IgD-negative memory B cell (primary cell): ENCODE results near the gene SIPA1. TPM values are rescaled to one million over a fixed set of nuclear protein-coding genes. Genes with fewer than 3 reads are reported as not detected.

Experiments
- H3K27ac Mint-ChIP-seq, 3 donors: one replicate each; pipeline ENCODE4 v1.8.0; 2020 to 2022; ENCODE audit warnings: mild to moderate bottlenecking in 3 of 3, mixed read lengths in 3 of 3, moderate library complexity in 1 of 3
- H3K27me3 Mint-ChIP-seq: one replicate; pipeline ENCODE4 v1.8.0; 2021; ENCODE audit warnings: mixed read lengths
- H3K36me3 Mint-ChIP-seq: one replicate; pipeline ENCODE4 v1.8.0; 2020; ENCODE audit warnings: mild to moderate bottlenecking, mixed read lengths
- H3K4me1 Mint-ChIP-seq, 3 donors: one replicate each; pipeline ENCODE4 v1.8.0; 2020 to 2022; ENCODE audit warnings: mixed read lengths in 3 of 3, mild to moderate bottlenecking in 1 of 3
- H3K4me3 Mint-ChIP-seq, 4 donors: one replicate each; pipeline ENCODE4 v1.8.0; 2020 to 2022; ENCODE audit warnings: mild to moderate bottlenecking in 4 of 4, mixed read lengths in 4 of 4, moderate library complexity in 3 of 4
- H3K9me3 Mint-ChIP-seq, 3 donors: one replicate each; pipeline ENCODE4 v1.8.0; 2020 to 2021; ENCODE audit warnings: mixed read lengths in 3 of 3, mild to moderate bottlenecking in 1 of 3
- polyA plus RNA-seq: library from polyadenylated mRNA; unstranded; fragments of 300-500 nt; fragmentation: Illumina TruSeq; gene quantifications from one replicate; pipeline ENCODE4 v1.2.3, GENCODE V29; 2021

Gene SIPA1, protein sequence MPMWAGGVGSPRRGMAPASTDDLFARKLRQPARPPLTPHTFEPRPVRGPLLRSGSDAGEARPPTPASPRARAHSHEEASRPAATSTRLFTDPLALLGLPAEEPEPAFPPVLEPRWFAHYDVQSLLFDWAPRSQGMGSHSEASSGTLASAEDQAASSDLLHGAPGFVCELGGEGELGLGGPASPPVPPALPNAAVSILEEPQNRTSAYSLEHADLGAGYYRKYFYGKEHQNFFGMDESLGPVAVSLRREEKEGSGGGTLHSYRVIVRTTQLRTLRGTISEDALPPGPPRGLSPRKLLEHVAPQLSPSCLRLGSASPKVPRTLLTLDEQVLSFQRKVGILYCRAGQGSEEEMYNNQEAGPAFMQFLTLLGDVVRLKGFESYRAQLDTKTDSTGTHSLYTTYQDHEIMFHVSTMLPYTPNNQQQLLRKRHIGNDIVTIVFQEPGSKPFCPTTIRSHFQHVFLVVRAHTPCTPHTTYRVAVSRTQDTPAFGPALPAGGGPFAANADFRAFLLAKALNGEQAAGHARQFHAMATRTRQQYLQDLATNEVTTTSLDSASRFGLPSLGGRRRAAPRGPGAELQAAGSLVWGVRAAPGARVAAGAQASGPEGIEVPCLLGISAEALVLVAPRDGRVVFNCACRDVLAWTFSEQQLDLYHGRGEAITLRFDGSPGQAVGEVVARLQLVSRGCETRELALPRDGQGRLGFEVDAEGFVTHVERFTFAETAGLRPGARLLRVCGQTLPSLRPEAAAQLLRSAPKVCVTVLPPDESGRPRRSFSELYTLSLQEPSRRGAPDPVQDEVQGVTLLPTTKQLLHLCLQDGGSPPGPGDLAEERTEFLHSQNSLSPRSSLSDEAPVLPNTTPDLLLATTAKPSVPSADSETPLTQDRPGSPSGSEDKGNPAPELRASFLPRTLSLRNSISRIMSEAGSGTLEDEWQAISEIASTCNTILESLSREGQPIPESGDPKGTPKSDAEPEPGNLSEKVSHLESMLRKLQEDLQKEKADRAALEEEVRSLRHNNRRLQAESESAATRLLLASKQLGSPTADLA
- polyA plus RNA-seq: 253 TPM

DNA sequence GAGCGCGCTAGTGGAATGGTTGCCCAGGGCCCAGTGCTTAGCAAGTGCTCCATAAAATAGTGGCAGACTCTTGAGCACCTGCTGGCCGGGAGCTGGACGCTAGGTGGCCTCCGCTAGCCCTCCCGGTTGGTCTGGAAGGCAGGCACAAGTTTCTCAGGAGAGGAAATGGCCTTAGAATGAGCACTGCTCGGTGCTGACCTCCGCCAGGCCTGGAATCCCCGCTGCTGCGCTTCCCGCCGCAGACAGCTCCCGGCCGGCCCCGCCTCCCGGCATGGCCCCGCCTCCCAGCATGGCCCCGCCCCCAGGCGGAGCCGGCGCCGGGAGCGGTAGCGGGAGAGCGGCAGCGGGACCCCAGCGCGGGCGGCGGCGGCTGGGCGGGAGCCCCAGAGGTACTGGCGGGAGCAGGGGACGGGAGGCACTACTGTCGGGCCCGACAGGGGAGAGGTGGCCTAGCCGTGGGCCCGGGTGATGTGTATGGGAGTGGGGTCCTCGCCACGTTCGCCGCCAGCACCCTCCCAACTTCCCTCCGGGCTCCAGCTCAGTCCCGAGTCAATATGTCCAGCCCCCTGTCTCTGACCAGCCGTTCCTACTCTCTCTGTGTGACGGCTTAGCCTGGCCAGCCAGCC, at the start of gene SIPA1:
Gene SIPA1, plus strand, starts transcription at position 308 of the 626 bp plus-strand sequence. CDS start 2,821 bp downstream, outside the sequence.
- H3K4me1 Mint-ChIP-seq: peaks cover 8 to 19% (median 15%) of the 10 kb centered on the region in 3 donors
- peak within 1 kb of the TSS; percentile 97 to 99 (median 98) for H3K27ac Mint-ChIP-seq
- peak within 1 kb of the TSS; percentile 94 to 99 (median 96) for H3K4me3 Mint-ChIP-seq

DNA sequence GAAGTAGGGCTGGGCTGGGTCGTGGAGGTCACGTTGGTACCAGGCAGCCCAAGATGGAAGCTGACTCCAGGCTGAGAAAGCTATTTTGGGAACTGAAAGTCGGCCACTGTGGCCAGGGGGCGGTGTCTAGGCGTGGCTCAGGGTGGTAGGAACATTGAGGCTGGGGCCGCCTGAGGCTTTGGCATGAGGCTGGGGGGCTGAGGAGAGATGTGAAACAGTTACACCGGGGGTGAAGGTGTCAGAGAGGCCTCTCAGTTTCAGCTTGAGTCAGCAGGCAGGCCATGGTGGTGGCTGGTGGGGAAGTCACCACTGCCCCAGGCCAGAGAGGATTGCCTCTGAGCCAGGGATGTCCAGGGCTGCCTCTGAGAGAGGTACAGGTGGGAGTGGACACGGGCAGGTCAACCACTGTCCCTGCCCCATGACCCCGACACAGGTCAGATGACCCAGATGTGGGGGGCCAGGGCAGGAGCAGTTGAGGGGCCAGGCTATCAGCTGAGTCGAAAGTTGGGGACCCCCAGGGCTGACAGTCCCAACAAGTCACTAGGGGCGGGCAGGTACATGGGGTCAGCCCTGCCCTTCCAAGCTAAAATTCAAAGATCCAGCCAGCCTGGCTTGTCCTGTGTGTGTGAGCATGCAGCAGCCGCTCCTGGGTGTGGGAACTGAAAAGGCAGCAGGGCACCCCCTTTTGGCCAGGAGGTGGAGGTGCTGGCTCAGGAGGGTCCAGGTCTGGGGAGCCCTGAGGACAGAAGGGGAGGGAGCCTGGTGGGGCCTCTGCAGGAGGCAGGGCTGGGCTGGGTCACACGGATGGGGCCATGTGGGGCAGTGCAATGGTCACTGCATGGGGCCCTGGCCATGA, 49.5 kb upstream of the SIPA1 start:
- peak overlapping the region; percentile 91 to 97 (median 96) for H3K27ac Mint-ChIP-seq
- no peaks in the 10 kb centered on the region for H3K9me3 Mint-ChIP-seq
- peak overlapping the region; percentile 59 to 94 (median 78) for H3K4me3 Mint-ChIP-seq
- H3K27me3 Mint-ChIP-seq: no peaks in the 10 kb centered on the region
- peaks cover 22 to 26% (median 23%) of the 10 kb centered on the region in 3 donors for H3K4me1 Mint-ChIP-seq
- H3K36me3 Mint-ChIP-seq: no peaks in the 10 kb centered on the region

More for the DNA sequence above, at the start of gene SIPA1:
- Mint-ChIP-seq H3K36me3 (peaks cover 1% of the 10 kb centered on the region), H3K9me3 (no peaks in the 10 kb centered on the region), H3K27me3 (no peaks in the 10 kb centered on the region)

DNA sequence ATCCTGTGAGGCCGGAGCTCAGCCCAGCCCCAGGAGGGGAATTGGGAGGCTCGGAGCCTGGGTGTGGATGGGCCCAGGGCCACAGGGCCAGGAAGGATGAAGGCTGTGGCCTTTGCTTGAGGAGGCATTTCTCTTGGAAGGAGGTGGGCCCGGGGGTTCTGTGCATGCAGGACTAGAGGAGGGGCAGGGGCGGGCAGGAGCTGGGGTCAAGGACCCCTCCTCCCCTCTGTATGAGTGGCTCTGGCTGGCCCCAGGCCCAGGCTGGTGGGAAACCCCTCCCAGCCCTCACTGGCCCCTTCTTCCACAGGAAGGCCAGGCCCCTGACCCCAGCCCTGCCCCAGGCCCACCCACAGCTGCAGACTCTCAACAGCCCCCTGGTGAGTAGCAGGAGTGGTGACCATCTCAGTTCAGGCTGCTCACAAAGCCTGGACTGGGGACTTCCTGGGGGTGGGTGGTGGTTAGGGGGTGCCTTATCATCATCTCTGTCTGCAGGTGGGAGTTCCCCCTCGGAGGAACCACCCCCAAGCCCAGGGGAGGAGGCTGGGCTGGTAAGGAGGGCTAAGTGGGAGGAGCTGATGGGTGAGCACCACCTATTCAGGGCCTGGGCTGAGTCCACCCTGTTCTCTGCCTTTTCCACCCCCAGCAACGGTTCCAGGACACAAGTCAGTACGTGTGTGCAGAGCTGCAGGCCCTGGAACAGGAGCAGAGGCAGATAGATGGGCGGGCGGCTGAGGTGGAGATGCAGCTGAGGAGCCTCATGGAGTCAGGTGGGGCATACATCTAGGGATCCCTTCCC, 48.3 kb upstream of the SIPA1 start:
- Mint-ChIP-seq H3K9me3 (no peaks in the 10 kb centered on the region), H3K27me3 (no peaks in the 10 kb centered on the region), H3K4me1 (peaks cover 23 to 30% (median 23%) of the 10 kb centered on the region in 3 donors), H3K36me3 (no peaks in the 10 kb centered on the region), H3K4me3 (no peak overlapping the region), H3K27ac (peak overlapping the region; percentile 91 to 97 (median 96))

DNA sequence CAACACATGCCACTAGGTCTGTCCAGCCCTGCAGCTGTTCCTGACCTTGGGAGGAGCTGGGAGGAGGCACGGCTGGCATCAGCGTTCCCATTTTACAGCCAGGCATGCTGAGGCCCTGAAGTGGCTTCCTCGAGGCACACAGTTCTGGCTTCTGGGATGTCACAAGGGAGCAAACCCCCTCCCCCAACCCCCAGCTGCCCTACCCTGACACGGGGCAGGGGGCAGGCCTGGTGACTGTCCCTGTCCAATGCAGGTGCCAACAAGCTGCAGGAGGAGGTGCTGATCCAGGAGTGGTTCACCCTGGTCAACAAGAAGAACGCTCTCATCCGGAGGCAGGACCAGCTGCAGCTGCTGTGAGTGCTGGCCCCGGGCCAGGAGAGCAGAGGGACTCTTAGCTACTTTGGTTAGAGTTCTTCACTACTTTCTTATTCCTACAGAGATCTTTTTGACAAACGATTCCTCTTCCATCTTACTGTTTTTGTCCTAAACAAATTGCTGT, 47.6 kb upstream of the SIPA1 start:
- Mint-ChIP-seq H3K27ac (peak overlapping the region in 2 of 3 donors; percentile 67 to 86), H3K9me3 (no peaks in the 10 kb centered on the region), H3K4me3 (no peak overlapping the region), H3K36me3 (no peaks in the 10 kb centered on the region), H3K27me3 (no peaks in the 10 kb centered on the region), H3K4me1 (peaks cover 23 to 34% (median 26%) of the 10 kb centered on the region in 3 donors)

DNA sequence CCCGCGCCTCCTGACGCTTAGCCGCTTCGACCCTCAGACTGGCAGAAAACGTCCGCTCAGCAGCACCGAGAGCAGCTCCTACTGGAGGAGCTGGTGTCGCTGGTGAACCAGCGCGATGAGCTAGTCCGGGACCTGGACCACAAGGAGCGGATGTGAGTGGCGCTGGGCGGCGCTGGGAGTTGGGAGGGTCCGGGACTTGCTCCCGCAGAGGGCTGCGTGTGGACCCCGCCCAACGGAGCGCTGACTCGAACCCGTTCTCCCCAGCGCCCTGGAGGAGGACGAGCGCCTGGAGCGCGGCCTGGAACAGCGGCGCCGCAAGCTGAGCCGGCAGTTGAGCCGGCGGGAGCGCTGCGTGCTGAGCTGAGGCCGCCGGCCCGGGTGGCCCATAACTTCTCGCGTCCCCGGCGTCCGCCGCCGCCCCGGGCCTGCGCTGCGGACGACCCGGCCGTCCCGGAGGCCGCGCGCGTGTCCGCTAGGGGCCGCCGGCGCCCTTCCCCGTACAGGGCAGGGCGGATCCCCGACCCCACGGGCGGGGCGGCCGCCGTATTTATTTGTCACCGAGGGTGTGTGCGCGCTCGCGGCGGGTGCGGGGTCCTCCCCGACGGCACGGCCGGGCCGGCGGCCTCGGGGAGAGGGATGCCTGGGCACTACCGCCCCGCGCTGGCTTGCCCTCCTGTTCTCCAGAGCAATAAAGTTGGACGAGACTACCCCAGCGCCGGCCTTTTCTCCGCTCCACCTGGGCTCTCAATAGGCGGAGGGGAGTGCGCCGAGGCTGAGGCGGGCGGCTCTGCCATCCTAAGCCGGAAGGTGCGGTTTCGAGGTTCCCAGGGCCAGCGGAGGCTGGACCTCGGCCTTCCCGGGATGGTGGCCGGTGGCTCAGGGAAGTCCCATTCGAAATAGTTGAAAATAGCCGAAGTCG, 45.7 kb upstream of the SIPA1 start:
- H3K4me1 Mint-ChIP-seq: peaks cover 17 to 28% (median 26%) of the 10 kb centered on the region in 3 donors
- H3K27me3 Mint-ChIP-seq: no peaks in the 10 kb centered on the region
- H3K4me3 Mint-ChIP-seq: no peak overlapping the region
- H3K27ac Mint-ChIP-seq: no peak overlapping the region
- no peaks in the 10 kb centered on the region for H3K9me3 Mint-ChIP-seq
- no peaks in the 10 kb centered on the region for H3K36me3 Mint-ChIP-seq

DNA sequence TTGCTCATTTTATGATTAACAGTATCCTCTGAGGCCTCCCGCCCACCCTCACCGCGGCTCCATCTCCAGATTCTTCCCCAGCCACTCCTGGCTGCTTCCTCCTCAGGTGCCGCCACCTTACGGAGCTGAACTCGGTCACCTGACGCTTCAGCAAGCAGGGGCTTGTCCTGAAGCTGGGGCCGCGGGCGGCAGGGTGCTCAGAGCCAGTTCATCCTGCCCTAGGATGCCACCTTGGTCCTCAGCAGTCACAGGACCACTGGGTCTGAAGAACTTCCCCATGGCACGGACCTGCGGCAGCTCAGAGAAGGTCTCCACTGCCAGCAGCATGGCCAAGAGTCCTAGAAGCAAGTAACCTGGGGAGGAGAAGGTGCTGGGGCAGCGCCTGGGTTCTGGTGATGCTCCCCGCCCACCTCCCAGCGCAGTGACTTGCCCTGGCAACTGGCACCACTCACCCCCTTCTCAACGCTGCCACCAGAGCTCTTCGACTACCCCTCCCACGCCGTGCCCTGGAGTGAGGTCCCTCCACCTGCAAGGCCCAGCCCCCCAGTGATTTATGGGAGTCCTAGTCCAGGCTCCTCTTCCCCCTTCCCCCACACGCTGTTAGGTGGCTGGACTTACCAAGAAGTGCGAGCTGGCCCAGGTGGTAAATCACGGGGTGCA, 44.9 kb upstream of the SIPA1 start:
- Mint-ChIP-seq H3K27ac (no peak overlapping the region), H3K27me3 (no peaks in the 10 kb centered on the region)

DNA sequence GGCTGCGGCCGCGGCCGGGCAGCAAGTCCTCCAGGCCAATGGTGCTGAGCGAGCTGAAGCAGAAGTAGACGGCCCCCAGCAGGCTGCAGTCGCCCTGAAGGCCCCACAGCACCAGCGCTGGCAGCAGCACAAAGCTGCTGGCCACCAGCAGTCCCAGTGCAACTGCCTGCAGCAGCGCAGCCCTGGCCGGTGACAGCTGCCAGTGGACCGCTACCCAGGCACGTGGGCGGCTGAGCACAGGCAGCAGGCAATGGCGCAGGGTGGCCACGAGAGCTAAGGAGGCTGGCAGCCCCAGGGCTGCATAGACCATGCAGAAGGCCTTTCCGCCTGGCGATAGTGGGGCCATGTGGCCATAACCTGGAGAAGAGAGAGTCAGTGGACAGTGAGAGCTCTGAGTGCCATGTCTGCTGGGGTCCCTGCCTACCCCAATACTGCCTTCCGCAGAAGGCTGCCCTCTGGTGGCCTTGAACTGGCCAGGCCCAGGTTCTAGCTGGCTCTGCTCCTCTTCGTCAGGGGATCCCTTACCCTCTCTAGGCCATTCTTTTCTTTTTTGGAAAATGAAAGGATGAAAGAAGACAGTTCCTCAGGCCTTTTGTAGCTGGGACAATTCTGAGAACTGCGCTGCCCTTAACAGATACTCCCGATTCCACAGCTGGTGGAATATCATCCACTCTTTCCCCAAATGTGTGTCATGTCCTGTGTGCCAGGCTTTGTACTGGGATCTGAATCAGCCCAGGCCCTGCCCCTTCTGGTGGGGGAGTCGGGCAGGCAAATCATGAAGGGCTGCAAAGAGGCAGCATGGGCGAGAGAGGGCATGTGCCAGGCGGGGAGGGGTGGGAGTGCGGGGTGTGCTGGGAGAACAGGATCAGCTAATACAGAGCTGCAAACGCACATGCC, 44.1 kb upstream of the SIPA1 start:
- no peak overlapping the region for H3K4me3 Mint-ChIP-seq
- no peaks in the 10 kb centered on the region for H3K27me3 Mint-ChIP-seq
- H3K9me3 Mint-ChIP-seq: no peaks in the 10 kb centered on the region
- H3K36me3 Mint-ChIP-seq: no peaks in the 10 kb centered on the region
- H3K4me1 Mint-ChIP-seq: peaks cover 2 to 13% (median 12%) of the 10 kb centered on the region in 3 donors
- H3K27ac Mint-ChIP-seq: no peak overlapping the region

More for the DNA sequence above, 44.9 kb upstream of the SIPA1 start:
- Mint-ChIP-seq H3K36me3 (no peaks in the 10 kb centered on the region), H3K9me3 (no peaks in the 10 kb centered on the region), H3K4me1 (peaks cover 9 to 21% (median 20%) of the 10 kb centered on the region in 3 donors), H3K4me3 (no peak overlapping the region)

DNA sequence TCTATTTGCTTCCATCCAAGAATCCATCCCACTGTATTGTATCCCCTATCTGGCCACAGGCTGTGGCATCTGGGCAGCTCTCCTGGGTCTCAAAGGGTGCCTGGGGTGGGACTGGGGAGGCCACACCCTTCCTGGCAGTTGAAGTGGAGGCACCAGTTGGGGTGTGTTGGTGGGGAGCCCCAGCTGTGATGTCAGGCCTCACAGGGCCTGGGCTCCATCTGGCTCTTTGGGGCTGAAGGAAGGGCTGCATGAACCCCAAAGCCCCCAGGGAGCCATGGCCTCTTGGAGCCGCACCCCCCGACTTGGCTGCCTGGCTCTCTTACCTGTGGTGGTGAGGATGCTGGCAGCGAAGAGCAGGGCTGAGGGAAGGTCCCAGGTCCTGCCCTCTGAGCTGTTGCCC, 42.8 kb upstream of the SIPA1 start:
- no peaks in the 10 kb centered on the region for H3K27me3 Mint-ChIP-seq
- H3K9me3 Mint-ChIP-seq: no peaks in the 10 kb centered on the region
- H3K36me3 Mint-ChIP-seq: no peaks in the 10 kb centered on the region
- H3K4me1 Mint-ChIP-seq: peaks cover 0 to 12% (median 5%) of the 10 kb centered on the region in 3 donors
- H3K27ac Mint-ChIP-seq: no peak overlapping the region
- H3K4me3 Mint-ChIP-seq: peak overlapping the region in 1 of 4 donors; percentile 65

DNA sequence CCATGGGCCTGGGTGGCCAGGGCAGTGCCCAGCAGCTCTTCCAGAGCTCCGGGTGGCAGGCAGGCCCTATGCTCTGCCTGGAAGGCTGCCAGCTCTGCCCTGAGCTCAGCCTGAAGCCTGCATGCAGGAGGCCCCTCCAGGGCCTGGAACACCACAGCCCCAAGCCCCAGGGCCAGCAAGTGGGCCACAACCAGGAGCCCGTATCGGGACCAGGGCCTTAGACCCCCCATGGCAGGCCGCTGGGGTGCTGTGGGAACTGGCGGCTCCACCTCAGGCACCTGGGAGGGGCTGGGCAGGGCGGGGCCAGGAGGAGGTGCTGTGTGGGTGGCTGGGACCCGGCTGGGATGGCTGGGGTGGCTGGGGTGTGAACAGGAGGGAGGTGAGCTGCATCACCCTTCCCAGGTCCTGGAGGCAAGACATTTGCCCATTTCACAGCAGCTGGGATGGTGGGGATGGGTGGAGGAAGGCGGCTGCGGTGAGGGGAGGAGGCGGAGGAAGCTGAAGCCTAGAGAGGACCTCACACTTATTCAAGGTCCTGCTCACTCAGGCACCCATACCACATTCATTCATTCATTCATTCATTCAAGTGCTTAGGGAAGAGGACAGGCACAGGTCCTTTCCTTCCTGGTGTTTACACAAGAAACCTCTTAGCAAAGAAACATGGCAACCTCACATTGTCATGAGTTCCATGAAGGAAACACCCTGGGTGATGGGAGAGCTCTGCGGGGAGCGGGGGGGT, 42.2 kb upstream of the SIPA1 start, which contains the start of gene KCNK7:
Gene KCNK7, minus strand, starts transcription at position 258 of the 739 bp plus-strand sequence. Its CDS starts 28 bp downstream, at position 230.
- H3K4me3 Mint-ChIP-seq: peak within 1 kb of the TSS in 2 of 4 donors; percentile 33 to 65
- H3K27ac Mint-ChIP-seq: no peak within 1 kb of the TSS
- peaks cover 0 to 12% (median 5%) of the 10 kb centered on the region in 3 donors for H3K4me1 Mint-ChIP-seq
- H3K27me3 Mint-ChIP-seq: no peaks in the 10 kb centered on the region
- H3K9me3 Mint-ChIP-seq: no peaks in the 10 kb centered on the region
- no peaks in the 10 kb centered on the region for H3K36me3 Mint-ChIP-seq

DNA sequence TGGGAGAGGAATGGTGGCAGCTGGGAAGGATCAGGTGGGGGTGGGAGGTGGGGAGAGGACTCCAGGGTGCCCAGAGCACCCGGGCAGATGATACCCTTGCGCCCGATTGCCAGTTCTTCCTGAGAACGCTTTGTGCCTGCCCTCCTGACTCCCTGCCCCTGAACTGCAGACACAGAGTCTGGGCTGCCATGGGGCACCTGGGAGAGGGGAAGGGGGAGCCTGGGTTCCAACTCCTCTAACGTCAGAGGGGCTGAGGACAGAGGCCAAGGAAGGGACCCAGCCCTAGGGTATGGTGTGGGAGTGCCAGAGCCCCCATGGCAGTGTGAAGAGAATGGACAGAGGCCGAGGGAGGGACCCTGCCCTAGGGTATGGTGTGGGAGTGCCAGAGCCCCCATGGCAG, 41.4 kb upstream of the SIPA1 start:
- H3K27ac Mint-ChIP-seq: no peak overlapping the region
- H3K4me1 Mint-ChIP-seq: peaks cover 0 to 12% (median 5%) of the 10 kb centered on the region in 3 donors
- no peak overlapping the region for H3K4me3 Mint-ChIP-seq
- no peaks in the 10 kb centered on the region for H3K36me3 Mint-ChIP-seq
- H3K27me3 Mint-ChIP-seq: no peaks in the 10 kb centered on the region
- no peaks in the 10 kb centered on the region for H3K9me3 Mint-ChIP-seq
